HG02798 (cell line): ENCODE results near the gene GRK4.
"Not testable (repeated sequence)": the region's sequence is repeated elsewhere in the genome, so short reads cannot be mapped to it uniquely, and the experiment has no call there.

Source experiments
- ATAC-seq: cut with Tn5 transposase; IDR thresholded peaks from one replicate; pipeline ENCODE4 v1.9.1; 2021; ENCODE audit warnings: mild to moderate bottlenecking; ENCODE audit not compliant: unreplicated experiment, poor library complexity

Gene GRK4

GRCh38 chr4:3031357-3032082 is 68.1 kb downstream of the GRK4 start:
- ATAC-seq = no peak

DNA sequence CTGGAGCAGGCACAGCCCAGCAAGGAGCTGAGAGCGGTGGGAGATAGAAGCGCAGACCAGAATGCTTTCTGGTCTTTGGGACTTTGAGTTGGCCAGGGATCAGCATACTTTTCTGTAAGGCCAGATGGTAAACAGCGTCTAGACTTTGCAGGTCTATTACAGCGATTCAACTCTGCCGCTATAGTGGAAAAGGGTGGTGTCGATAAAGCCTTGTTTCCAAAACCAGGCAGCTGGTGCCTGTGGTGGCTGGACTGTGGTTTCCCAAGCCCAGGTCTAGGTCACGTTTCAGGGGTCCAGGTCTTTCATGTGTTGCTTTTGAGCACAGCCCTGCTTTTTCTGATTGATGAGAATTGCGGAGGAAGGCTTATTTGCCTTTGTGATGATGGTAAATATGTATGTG is 70.9 kb downstream of the GRK4 start:
- no peak for ATAC-seq

DNA sequence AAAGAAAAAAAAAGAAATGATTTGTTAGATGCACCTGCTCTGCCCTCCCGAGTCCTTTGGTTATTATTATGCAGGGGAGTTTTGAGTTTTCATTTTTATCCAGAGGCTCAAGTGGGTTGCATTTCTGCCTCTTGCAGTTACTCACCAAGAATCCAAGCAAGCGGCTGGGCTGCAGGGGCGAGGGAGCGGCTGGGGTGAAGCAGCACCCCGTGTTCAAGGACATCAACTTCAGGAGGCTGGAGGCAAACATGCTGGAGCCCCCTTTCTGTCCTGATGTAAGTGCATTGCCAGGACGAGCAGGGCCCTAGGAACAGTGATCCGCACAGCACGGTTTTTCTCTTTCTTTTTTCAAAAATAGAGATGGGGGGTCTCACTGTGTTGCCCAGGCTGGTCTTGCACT is 71.9 kb downstream of the GRK4 start:
- no peak for ATAC-seq

DNA sequence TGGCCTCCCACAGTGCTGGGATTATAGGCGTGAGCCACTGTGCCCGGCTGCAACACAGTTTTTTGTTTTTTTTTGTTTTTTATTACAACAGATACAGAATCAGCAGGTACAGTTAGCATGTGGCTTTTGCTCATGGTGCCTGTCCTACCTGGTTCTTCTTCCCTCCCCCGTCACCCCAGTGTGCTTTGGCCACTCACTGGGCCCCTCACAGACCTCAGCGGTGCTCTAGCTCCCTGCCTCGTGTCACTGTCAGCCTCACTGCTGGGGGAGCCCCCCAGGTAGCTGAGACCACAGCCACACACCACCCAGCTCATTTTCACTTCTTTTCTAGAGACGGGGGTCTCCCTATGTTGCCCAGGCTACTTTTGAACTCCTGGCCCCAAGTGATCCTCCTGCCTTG is 72.3 kb downstream of the GRK4 start:
- no peak for ATAC-seq

DNA sequence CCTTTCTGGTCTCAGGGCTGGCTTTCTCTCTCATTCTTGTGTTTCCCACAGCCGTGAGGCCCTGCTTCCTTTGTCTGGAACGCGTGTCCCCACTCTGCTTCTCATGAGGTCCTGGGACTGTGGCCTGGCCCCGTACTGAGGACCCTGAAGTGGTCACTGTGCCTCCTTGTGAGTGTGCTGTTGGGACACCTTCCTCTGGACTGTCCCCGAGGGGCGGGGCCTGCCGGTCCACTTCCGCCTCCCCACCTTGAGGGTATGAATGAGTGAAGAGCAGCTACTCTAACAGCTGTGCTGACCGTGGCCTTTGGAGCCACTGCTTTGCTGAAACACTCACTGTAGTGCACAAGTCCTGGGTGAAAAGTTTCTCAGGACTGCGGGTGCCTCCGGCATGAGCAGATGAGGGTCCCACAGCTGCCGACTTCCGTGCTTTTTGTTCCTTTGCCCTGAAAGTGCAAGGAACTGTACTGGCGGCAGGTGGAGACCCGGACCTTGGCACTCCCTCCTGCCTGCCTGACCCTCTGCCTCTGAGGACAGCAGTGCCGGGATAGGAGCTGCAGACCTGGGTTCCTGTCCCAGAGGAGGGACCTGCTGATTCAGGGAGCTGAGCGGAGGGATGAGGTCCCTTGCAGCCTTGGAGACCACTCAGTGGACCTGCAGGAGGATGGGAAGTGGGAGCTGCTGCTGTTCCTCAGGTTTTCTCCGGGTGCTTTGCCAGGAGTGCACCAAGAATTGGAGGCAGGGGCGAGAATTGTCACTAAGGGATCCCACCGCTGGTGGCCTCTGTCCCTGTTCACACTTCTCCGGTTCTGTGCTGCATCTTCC is 73.0 kb downstream of the GRK4 start:
- no peak for ATAC-seq

- ATAC-seq = no peak
Measured at GRCh38 chr4:3037957-3038461, 74.6 kb downstream of the GRK4 start.

- ATAC-seq = no peak
Measured at GRCh38 chr4:3039706-3040366, 76.5 kb downstream of the GRK4 start.

- peak; percentile 40 for ATAC-seq
Measured at GRCh38 chr4:3040452-3041191, 77.3 kb downstream of the GRK4 start.

GRCh38 chr4:3041192-3042142 is 78.1 kb downstream of the GRK4 start:
- peak; percentile 32 for ATAC-seq

GRCh38 chr4:3042226-3042625 is 78.9 kb downstream of the GRK4 start:
- no peak for ATAC-seq

DNA sequence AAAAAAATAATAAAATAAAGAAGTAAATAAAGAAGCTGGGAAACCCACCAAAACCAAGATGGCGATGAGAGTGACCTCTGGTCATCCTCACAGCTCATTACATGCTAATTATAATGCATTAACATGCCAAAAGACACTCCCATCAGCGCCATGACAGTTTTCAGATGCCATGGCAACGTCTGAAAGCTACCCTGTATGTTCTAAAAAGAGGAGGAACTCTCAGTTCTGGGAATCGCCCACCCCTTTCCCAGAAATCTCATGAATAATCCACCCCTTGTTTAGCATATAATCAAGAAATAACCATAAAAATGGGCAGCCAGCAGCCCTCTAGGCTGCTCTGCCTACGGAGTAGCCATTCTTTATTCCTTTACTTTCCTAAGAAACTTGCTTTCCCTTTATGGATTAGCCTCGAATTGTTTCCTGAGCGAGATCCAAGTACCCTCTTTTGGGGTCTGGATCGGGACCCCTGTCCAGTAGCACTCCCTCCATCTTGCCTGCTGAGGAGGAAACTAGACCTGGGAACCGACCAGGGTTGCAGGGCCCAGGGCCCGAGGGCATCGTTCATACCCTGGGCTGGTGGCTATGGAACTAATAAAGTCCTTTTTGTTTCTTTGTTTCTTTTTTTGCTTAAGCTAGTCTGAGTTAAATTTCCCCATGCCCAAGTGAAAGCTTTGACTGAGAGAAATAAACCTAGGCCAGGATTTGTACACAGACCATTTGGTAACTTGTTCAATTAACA is 80.1 kb downstream of the GRK4 start:
- ATAC-seq = no peak

- no peak for ATAC-seq
Measured at GRCh38 chr4:3044870-3045819, 81.8 kb downstream of the GRK4 start.

DNA sequence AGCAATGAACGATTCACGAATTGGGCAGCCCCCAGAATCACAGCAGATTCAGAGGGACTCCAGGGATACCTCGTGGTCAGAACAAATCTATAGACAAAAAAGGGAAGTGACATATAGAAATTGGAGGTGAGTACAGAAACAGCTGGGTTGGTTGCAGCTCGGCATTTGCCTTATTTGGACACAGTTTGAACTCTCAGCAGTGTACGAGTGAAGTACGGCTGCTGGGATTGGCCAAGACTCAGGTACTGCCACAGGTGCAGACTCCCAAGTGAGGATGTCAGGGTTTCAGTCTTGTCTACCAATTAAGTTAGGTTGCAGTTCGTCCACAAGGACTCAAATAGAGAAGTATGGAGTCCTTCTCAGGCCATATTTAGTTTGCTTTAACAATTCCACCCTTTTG is 82.8 kb downstream of the GRK4 start:
- ATAC-seq = no peak

GRCh38 chr4:3046623-3047022 is 83.3 kb downstream of the GRK4 start:
- ATAC-seq = no peak

- ATAC-seq = peak; percentile 96
Measured at GRCh38 chr4:3047464-3048286, 84.3 kb downstream of the GRK4 start.

GRCh38 chr4:3051141-3051897 is 87.9 kb downstream of the GRK4 start:
- not testable (repeated sequence) for ATAC-seq
